Lower leg skin (tissue), 4 donors: ENCODE data around the gene UBXN11. TPM values are rescaled to one million over a fixed set of nuclear protein-coding genes. Genes with fewer than 3 reads are reported as not detected.

Experiments used
- DNase-seq, 2 donors: peaks; one replicate each; pipeline ENCODE4 v3.0.0-alpha.2; 2019; ENCODE audit warnings: low spot score in 2 of 2
- H3K4me3 ChIP-seq: fragments of 200-600 bp; sonication (generic); 2 replicates; pipeline ENCODE4 v1.5.1; 2017; ENCODE audit warnings: mild to moderate bottlenecking, low read depth; ENCODE audit not compliant: poor library complexity, severe bottlenecking
- POLR2A ChIP-seq, 2 donors: fragments of 450-650 bp; IDR thresholded peaks; one replicate each; pipeline ENCODE4 v1.6.1; 2016 to 2017; ENCODE audit warnings: antibody characterized with exemption in 2 of 2, mild to moderate bottlenecking in 1 of 2, moderate library complexity in 1 of 2
- WGBS, 2 donors: methylation state at CpG; one replicate each; pipeline ENCODE4 v1.1.5; 2018; 5-methylcytosine and 5-hydroxymethylcytosine counted together
- intact Hi-C: fragments of 100-400 bp; cut with DNase I; formaldehyde crosslinking; loops from one replicate; pipeline ENCODE4 v1.15.0; 2023; ENCODE audit warnings: low total_unique reads
- total RNA-seq, 4 donors: library from RNA; depleted of rRNA; stranded (reverse); fragments of >200 nt; gene quantifications; one replicate each; pipeline ENCODE4 v1.1.0, GENCODE V29; 2016
- TF ChIP-seq, protein P1 (sequence below), 3 donors: fragments of 450-650 bp; IDR thresholded peaks; one replicate each; pipeline ENCODE4 v1.5.1; 2016; ENCODE audit warnings: antibody characterized with exemption in 3 of 3, mild to moderate bottlenecking in 3 of 3, moderate library complexity in 2 of 3

The UBXN11 gene
- total RNA-seq, 4 donors from 2014 or later: 5.1 to 9.6 (median 5.8) TPM

DNA sequence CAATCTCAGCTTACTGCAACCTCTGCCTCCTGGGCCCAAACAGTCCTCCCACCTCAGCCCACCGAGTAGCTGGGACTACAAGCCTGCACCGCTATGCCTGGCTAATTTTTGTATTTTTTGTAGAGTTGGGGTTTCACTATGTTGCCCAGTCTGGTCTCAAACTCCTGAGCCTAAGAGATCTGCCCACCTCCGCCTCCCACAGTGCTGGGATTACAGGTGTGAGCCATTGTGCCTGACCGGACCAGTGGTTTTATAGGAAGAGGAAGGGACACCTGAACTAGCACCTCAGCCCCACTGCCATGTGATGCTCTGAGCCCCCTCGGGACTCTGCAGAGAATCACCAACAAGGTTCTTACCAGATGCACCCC lies 43.4 kb upstream of the UBXN11 start:
- intact Hi-C loops: no loop called here
- WGBS, 2 donors: 90% methylated on average over 5 of the region's 5 CpGs
- TF ChIP-seq POLR2A (IDR thresholded peaks at IDR 0.05): no peak
- TF ChIP-seq, protein P1, sequence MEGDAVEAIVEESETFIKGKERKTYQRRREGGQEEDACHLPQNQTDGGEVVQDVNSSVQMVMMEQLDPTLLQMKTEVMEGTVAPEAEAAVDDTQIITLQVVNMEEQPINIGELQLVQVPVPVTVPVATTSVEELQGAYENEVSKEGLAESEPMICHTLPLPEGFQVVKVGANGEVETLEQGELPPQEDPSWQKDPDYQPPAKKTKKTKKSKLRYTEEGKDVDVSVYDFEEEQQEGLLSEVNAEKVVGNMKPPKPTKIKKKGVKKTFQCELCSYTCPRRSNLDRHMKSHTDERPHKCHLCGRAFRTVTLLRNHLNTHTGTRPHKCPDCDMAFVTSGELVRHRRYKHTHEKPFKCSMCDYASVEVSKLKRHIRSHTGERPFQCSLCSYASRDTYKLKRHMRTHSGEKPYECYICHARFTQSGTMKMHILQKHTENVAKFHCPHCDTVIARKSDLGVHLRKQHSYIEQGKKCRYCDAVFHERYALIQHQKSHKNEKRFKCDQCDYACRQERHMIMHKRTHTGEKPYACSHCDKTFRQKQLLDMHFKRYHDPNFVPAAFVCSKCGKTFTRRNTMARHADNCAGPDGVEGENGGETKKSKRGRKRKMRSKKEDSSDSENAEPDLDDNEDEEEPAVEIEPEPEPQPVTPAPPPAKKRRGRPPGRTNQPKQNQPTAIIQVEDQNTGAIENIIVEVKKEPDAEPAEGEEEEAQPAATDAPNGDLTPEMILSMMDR (IDR thresholded peaks at IDR 0.05): no peak
- H3K4me3 ChIP-seq: no peak overlapping the region
- DNase-seq: no peak

DNA sequence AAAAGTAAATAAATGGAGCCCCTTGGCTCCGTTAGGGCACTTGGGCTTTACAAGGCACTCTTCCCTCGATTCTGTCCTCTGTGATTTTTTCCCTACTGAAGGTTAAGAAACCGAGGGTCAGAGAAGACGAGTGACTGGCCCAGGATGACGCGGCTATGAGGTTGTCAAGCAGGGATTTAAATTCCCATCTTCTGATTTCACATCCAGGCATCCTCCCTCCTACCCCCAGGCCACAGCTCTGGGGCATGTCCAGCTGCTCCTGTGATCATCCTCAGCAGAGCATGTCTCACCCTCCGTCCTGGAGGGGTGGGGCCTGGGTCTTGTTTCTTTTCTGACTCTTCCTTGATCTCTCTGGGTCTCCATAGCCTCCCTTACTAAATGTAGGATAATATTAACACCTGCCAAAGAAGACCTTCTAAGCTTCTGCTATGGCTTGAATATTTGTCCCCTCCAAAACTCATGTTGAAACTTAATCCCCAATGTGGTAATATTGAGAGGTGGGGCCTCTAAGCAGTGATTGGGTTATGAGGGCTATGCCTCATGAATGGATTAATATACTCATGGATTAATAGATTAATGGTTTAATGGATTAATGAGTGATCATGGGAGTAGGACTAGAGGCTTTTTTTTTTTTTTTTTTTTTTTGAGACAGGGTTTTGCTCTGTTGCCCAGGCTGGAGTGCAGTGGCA lies 42.9 kb upstream of the UBXN11 start:
- 79 to 80% methylated on average over 7 of the region's 7 CpGs for WGBS, 2 donors
- no peak overlapping the region for H3K4me3 ChIP-seq
- intact Hi-C loops: no loop called here
- no peak for TF ChIP-seq POLR2A (IDR thresholded peaks at IDR 0.05)
- TF ChIP-seq, protein P1 (IDR thresholded peaks at IDR 0.05): no peak
- no peak for DNase-seq

DNA sequence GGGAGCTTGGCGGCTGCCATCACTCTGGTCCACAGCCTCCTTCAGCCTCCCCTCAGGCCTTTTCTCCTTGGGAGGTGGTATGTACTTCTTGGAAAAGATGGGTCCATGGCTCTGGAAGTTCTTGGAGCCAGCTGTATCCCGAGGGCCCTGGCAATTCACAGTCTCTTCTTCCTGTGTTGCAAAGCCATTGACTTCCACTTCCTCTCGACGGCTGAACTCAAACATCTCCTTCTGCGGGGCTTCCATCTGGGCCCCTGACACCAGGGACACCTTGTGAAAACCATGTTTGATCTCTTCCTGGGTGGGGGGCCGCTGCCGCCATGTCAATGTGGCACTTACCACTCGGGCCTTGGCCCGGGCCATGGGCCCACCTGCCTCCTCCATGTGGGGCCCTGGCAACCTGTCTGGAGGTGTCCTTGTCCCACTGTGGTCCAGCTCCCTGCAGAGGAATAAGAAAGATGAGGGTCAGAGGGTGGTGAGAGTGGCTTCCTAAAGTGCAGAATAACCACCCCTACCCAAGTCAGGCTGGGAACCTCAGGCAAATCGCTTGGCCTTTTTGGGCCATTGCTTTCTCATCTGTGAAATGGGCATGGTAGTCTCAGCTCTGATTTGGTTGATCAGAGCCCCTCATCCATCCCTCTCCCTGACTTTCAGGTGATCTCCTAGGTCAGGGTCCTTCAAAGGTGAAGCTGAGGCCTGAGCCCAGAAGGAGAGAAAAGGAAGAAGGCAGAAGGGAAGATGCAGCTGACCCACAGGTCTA lies 40.0 kb upstream of the UBXN11 start:
- DNase-seq: no peak
- no peak for TF ChIP-seq POLR2A (IDR thresholded peaks at IDR 0.05)
- TF ChIP-seq, protein P1 (IDR thresholded peaks at IDR 0.05): no peak
- intact Hi-C loops: no loop called here
- 72 to 79% methylated on average over 10 of the region's 10 CpGs for WGBS, 2 donors
- no peak overlapping the region for H3K4me3 ChIP-seq

DNA sequence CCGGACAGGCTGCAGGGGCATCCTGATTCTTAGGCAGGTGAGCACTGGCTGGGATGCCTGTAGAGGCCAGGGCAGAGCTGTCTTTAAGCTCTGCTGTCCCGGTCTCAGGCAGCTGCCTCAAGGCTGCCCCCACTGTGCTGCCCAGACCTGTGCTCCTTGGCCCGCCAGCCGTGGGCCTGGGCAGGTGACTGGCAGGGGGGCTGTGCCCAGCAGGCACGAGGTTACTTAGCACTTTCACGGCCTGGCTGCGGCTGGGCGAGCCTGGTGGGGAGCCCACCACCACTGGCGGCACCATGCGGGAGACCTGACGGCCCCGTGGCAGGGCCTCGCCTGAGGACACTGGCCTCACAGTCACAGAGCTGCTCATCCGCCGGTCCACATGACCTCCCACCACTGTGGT lies 39.3 kb upstream of the UBXN11 start:
- H3K4me3 ChIP-seq: no peak overlapping the region
- WGBS, 2 donors: 74 to 88% methylated on average over 8 to 11 of the region's 15 CpGs
- TF ChIP-seq, protein P1 (IDR thresholded peaks at IDR 0.05): no peak
- TF ChIP-seq POLR2A (IDR thresholded peaks at IDR 0.05): no peak
- intact Hi-C loops: no loop called here
- DNase-seq: no peak

DNA sequence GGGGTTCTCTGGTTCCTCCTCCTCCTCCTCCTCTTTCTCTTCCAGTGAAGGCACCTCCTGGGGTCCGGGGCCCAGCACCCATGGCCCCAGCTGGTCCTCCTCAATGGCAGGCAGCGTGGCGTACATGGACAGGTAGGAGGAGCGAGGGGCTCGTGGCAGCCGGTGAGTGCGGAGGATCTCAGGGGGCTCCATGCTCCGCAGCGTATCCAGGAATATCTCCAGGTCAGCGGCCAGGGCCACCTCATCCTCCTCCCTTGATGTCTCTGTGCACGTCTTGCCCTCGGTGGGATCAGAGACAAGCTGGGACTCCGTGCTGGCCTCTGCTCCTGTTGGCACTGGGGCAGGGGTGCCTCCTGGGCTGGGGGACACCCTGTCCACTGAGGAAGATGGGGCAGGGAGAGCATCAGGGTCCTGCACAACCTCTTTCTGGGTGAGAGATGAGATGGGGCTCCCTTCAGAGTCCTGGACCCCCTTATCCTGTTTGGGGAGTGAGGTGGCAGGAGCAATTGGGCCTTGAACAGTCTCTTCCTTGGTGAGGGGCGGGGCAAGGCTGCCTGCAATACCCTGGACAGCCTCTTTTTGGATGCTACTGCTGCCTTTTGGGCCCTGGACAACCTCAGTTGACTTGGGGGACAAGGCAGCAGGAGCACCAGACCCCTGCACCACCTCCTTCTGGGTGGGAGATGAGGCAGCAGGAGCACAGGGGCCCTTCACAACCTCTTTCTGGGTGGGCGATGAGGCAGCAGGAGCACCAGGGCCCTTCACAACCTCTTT lies 37.9 kb upstream of the UBXN11 start:
- WGBS, 2 donors: 91 to 92% methylated on average over 15 of the region's 15 CpGs
- intact Hi-C loops: no loop called here
- no peak for DNase-seq
- TF ChIP-seq, protein P1 (IDR thresholded peaks at IDR 0.05): no peak
- TF ChIP-seq POLR2A (IDR thresholded peaks at IDR 0.05): no peak
- no peak overlapping the region for H3K4me3 ChIP-seq
